Activated T-helper 1 cell treated with anti-CD3 and anti-CD28 coated beads, Interleukin-2, amount 50 U/mL, for 16 hours (primary cell): ENCODE measurements around the gene TMEM250.

Experiments used
- DNase-seq, 2 donors: peaks; one replicate each; pipeline ENCODE4 v3.0.0-alpha.2; 2020; ENCODE audit warnings: low read depth in 1 of 2, low spot score in 1 of 2

The TMEM250 gene

GRCh38 chr9:136096505-136097001 is 22.1 kb downstream of the TMEM250 start:
- no peak for DNase-seq

GRCh38 chr9:136095070-136096058 is 23.3 kb downstream of the TMEM250 start, which contains the start of gene NACC2:
Gene NACC2, minus strand, starts transcription at chr9:136095289. Its CDS starts 44,768 bp downstream, at chr9:136050521.
- no peak for DNase-seq

- no peak for DNase-seq
Measured at GRCh38 chr9:136093995-136094881, 24.4 kb downstream of the TMEM250 start.

DNA sequence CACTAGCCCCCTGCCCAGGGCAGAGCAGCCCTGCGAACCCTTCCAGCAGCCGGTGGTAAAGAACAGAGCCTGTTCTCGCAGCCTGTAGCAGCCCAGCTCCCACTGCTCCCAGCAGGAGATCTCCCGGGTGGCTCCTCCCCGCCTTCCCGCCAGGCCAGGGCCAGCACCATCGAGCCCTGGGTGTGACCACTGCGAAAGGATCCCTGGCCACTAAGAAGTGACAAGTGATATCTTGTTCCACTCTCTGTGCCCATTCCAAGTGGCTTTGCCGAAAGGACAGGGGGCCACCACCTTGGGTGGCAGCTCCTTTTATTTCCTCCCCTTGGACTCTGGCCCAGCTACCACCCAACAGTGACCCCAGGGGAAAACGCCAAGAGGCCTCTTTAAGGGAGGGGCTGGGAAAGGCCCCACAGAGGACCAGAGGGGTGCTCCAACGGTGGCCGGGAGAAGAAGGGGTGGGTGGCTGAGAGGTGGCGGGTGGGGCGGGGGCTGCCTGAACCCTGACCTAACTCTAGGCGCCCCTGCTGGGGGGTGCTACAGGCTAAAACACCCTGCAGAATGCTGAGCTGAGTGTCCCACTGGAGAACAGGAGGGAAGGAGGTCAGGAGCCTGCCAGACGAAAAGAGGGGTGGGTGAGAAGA is 25.2 kb downstream of the TMEM250 start:
- DNase-seq, result no peak

DNA sequence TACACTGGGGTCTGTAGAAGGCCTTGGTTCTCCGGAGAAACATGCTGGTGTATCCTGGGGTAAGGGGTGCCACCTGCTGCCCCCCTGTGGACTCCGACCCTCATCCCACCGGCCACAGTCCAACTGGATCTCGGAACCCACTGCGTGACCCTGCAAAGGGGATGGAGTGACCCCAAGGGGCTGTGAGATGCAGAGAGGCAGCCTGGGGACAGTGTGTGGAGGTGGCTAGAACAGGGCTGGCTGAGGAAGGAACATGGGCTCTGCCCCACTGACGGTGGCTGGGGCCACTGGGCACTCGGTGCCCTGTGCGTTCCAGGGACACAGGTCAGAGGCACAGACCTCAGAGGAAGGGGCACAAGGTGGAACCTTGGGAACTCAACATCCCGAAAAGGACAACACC is 25.9 kb downstream of the TMEM250 start:
- no peak for DNase-seq

DNA sequence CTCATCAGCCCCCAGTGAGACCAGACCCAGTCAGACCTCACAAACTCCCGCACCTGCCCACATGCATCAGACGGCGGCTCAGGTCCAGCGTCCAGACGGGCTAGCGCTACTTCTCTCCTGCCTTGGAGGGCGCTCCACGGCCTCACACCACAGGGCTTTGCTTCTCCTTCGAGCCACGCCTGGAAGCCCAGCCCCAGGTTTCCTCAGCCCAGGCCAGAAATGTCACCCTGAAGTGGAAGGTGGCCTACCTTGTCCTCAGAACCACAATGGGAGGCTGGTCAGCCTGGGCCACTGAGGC is 26.4 kb downstream of the TMEM250 start:
- no peak for DNase-seq

DNA sequence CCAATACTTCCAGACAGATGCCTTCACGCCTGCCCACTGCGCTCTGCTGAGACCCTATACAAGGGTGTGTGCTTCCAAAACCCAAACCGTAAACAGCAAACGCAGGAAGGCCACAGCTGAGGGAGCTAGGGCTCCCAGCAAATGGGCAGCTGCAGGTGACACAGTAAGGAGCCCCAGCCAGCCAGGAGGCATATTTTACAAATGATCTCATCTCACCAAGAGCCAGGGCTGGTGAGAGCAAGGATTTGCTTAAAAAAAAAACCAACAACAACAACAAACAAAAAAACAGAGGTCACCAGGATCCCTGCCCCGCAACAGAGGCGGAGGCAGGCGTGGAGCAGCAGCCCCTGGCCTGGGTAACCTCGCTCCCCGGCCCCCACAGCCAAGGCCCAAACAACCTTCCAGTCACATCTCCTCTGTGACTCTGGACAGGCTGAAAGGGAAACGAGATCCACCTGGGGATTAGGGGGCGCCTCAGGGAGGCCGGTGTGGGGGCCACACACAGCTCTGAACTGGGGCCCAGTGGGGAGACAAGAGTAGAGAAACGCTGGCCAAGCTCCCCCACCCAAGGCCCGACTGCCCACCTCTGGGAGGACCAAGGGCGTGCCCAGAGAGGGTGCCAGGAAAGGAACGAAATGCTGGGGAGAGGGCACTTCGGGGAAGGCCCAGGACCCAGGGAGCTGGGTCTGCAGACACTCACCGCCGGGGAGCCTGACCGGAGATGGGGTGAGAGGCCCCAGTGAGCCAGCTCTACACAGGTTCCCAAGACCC is 26.9 kb downstream of the TMEM250 start:
- no peak for DNase-seq

GRCh38 chr9:136090768-136091581 is 27.7 kb downstream of the TMEM250 start:
- DNase-seq, result no peak

DNA sequence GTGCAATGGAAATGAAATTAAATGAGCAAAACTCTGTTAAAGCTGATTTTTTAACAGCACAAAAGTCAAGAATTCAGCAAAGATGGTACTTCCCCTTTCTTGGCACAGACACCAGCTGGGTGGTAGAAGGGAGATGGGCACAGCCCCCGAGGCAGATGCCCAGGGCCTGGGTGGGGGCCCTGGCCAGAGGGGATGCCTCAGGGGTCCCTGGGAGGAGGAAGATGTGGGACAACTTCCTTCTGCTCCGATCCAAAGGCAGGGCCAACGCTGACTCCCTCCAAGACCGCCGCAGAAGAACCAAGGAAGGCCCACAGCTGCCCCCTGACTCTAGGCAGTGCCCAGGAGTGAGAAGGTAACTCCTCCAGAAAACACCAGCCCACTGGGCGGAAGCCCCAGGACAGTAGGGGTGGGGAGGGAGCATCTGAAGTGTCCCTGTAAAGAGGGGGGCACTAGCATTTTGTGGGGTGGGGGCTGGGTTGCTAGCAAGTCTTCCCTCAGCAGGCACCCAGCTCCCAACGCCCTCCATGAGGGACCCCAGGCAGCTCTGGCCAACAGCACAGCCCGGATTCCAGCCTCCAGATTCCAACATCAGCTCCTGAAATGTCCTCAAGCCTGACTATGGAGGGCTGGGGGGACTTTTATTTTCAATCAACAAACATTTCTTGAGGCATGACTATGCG is 28.5 kb downstream of the TMEM250 start:
- no peak for DNase-seq

DNA sequence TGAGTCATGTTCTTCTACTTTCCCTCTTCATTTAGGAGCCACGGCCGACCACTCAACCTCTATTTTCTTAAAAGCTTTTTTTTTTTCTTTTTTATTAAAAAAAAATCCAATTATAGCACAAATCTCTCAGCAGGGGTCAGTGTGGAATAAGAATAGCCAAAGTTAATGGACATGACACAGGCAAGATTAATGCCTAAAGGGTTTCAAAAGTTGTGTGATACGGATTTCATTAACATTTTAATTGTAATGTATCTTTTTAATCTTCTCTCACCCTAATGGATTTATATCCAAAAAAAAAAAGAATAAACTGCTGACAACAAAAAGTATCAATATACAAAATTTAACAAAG is 29.0 kb downstream of the TMEM250 start:
- no peak for DNase-seq

DNA sequence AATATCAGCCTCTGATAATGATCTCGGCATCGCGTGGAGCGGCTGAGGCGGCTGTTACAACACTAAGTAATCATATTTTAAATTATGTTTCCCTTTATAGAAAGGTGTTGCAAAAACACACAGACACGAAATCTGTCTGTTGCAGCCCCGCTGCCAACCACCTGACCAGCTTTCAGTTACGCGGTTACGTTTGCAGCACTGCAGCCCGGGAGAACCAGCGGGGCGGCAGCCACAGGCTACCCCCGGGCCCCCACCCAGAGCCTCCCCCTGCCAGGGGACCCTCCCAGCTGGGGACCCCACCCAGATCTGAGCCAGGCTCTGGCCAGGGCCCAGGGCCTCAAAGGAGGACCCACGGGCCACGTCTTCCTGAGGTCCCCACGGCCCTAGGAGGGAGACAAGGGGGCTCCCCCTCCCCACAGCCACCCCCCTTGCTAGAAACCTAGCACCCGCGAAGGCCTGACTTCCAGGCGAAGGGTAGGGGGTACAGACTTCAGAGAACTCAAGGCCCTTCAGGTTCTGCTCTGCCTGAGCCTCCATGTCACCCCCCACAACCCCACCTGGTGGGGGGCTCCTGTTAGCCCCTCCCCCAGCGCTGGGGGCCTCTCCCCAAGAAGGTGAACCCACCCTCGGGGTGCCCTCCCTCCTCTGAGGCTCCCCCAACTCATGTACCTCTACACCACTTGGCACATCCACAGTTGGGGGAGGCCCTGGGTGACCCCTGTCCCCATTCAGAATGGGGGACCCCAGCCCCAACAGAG is 29.6 kb downstream of the TMEM250 start:
- DNase-seq, result no peak

- DNase-seq, result no peak
Measured at GRCh38 chr9:136088481-136088938, 30.2 kb downstream of the TMEM250 start.

DNA sequence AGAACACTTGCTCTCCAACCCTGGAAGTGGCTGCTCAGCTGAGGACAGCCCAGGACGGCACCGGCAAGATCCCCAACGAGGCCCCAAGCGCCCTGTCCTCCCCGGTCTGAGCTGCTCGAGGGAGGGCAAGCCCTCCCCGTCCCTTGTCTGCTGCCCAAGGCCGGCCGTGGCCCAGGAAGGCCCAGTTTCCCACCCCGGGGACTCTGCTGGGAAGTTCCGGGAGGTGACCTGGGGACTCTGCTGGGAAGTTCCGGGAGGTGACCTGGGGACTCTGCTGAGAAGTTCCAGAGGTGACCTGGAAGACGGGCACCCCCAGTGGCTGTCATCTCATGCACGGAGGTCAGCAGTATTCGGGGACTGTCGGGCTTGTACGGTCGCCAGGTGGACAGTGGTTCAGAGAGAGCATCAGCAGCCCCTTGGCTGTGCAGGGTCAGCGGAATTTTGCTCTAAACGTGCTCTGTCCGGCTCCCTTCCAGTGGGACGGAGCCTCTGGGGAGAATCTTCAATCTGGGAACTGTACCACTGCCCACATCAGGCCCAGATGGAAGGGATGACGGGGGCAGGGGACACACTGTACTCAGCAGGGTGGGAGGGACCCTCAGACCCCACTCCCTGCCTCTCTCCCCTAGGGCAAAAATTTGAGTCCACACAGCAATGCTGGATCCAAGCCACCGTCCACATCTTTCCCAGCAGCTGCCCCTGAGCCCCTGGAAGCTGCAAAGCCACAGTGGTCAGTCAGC is 30.8 kb downstream of the TMEM250 start:
- DNase-seq, result no peak

GRCh38 chr9:136086951-136087740 is 31.5 kb downstream of the TMEM250 start:
- DNase-seq, result no peak

- no peak for DNase-seq
Measured at GRCh38 chr9:136086213-136086881, 32.3 kb downstream of the TMEM250 start.

DNA sequence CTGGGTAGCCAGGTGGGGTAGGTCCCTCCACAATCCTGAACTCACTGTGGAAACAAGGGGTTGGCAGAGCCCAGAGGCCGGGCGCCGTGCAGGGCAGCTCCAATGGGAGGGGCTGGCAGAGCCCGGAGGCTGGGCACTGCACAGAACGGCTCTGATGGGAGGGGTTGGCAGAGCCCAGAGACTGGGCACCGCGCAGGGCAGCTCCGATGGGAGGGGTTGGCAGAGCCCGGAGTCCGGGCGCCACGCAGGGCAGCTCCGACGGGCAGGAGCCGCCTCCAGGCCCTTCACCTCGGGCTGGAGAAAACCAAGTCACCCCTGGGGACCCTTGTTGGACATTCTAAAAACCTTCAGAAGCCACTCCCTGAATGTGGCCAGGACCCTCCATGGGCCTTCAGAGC is 32.9 kb downstream of the TMEM250 start:
- no peak for DNase-seq
